ENCODE results near the gene NR1D2.
"Not testable (repeated sequence)": the region's sequence is repeated elsewhere in the genome, so short reads cannot be mapped to it uniquely, and the experiment has no call there.

NR1D2 gene

GRCh38 chr3:24012589-24013269, 67.6 kb downstream of the NR1D2 start:
- DNase-seq = no peak

- no peak for DNase-seq
Observed at GRCh38 chr3:24017305-24017704, 72.2 kb downstream of the NR1D2 start.

GRCh38 chr3:24018784-24019570, 73.9 kb downstream of the NR1D2 start:
- DNase-seq = no peak

- no peak for DNase-seq
Observed at GRCh38 chr3:24019585-24019984, 74.5 kb downstream of the NR1D2 start.

GRCh38 chr3:24020036-24020691, 75.1 kb downstream of the NR1D2 start:
- no peak for DNase-seq

GRCh38 chr3:24023197-24023596, 78.1 kb downstream of the NR1D2 start:
- DNase-seq = peak; percentile 18

- no peak for DNase-seq
Observed at GRCh38 chr3:24025805-24026204, 80.7 kb downstream of the NR1D2 start.

- not testable (repeated sequence) for DNase-seq
Observed at GRCh38 chr3:24026665-24027064, 81.6 kb downstream of the NR1D2 start.

GRCh38 chr3:24027946-24028345, 82.9 kb downstream of the NR1D2 start:
- no peak for DNase-seq
